Gastrocnemius medialis (tissue), 4 donors: ENCODE results near the gene KLHL25.

Experiments
- CTCF ChIP-seq, 5 experiments: fragments of 450-650 bp in 3 of 5; fragments of 200-600 bp in 2 of 5; sonication (generic) in 2 of 5; IDR thresholded peaks in 4 of 5; conservative IDR thresholded peaks in 1 of 5; 1 replicate in 4 of 5; 2 replicates in 1 of 5; pipeline ENCODE4 v1.5.1; 2016 to 2019; ENCODE audit warnings: antibody characterized with exemption in 5 of 5, mild to moderate bottlenecking in 3 of 5, moderate library complexity in 3 of 5
- POLR2A ChIP-seq, 2 donors: fragments of 450-650 bp; IDR thresholded peaks; one replicate each; pipeline ENCODE4 v1.6.1; 2017; ENCODE audit warnings: antibody characterized with exemption in 2 of 2, mild to moderate bottlenecking in 2 of 2, moderate library complexity in 2 of 2

GRCh38 chr15:85760049-85760448 is 34.7 kb downstream of the KLHL25 start:
- no peak for TF ChIP-seq POLR2A (IDR thresholded peaks at IDR 0.05)
- no peak for TF ChIP-seq CTCF (IDR thresholded peaks at IDR 0.05 in 4 of 5, conservative IDR thresholded peaks at IDR 0.05 in 1 of 5)
